Upper lobe of left lung (tissue), 4 donors: Measurements from ENCODE around the gene RAET1L.
"Not testable (repeated sequence)": the region's sequence is repeated elsewhere in the genome, so short reads cannot be mapped to it uniquely, and the experiment has no call there.

Experiments
- EP300 ChIP-seq, 4 donors: sonication (generic); formaldehyde crosslinking; IDR thresholded peaks; one replicate each; pipeline ENCODE4 v1.5.1; 2017; ENCODE audit warnings: antibody characterized with exemption in 4 of 4, control low read depth in 2 of 4
- POLR2A ChIP-seq, 4 donors: fragments of 450-650 bp; IDR thresholded peaks; one replicate each; pipeline ENCODE4 v1.5.1; 2016 to 2017; ENCODE audit warnings: antibody characterized with exemption in 4 of 4, mild to moderate bottlenecking in 2 of 4
- TF ChIP-seq, protein P1 (sequence below), 6 experiments: fragments of 450-650 bp in 4 of 6; fragments of 200-600 bp in 2 of 6; sonication (generic) in 2 of 6; IDR thresholded peaks; one replicate each; pipeline ENCODE4 v1.5.1; 2016 to 2019; ENCODE audit warnings: antibody characterized with exemption in 6 of 6

DNA sequence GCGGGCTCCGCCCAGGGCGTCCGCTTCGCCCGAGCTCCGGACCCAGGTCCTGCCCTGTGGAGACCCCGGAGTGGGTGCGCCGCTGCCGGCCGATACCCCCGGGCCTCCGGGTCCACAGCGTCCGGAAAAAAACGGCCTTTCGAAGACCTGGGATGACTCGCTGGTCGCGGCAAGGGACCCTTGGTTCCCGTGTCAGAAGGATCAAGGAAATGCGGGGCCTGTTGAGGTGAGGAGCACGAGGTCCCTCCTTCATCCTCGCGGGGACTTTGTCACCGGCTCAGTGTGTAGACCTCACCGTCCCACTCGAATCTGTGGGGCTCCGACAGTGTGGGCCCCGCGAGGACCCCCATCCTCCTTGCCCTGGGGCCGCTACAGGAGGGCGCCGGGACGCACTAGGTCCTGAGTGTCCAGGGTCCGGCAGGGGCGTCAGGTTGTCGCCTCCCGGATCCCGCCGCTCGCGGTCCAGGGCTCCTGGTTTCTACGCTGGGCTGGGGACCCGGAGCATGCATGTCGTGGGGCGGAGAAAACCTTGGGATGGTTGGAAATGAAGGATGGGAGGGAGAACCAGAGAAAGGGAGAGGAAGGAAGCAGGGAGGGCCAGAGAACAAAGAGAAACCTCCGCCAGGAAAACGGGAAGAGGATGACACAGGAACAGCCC lies 10.6 kb downstream of the RAET1L start:
- TF ChIP-seq, protein P1, sequence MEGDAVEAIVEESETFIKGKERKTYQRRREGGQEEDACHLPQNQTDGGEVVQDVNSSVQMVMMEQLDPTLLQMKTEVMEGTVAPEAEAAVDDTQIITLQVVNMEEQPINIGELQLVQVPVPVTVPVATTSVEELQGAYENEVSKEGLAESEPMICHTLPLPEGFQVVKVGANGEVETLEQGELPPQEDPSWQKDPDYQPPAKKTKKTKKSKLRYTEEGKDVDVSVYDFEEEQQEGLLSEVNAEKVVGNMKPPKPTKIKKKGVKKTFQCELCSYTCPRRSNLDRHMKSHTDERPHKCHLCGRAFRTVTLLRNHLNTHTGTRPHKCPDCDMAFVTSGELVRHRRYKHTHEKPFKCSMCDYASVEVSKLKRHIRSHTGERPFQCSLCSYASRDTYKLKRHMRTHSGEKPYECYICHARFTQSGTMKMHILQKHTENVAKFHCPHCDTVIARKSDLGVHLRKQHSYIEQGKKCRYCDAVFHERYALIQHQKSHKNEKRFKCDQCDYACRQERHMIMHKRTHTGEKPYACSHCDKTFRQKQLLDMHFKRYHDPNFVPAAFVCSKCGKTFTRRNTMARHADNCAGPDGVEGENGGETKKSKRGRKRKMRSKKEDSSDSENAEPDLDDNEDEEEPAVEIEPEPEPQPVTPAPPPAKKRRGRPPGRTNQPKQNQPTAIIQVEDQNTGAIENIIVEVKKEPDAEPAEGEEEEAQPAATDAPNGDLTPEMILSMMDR (IDR thresholded peaks at IDR 0.05), result not testable (repeated sequence)
- TF ChIP-seq EP300, POLR2A (IDR thresholded peaks at IDR 0.05): not testable (repeated sequence)
